GM18868 (cell line): ENCODE measurements around the gene SGSM2.

Source experiments
- ATAC-seq: cut with Tn5 transposase; IDR thresholded peaks from one replicate; pipeline ENCODE4 v1.9.1; 2021; ENCODE audit warnings: mild to moderate bottlenecking, moderate library complexity; ENCODE audit not compliant: unreplicated experiment

SGSM2 gene

DNA sequence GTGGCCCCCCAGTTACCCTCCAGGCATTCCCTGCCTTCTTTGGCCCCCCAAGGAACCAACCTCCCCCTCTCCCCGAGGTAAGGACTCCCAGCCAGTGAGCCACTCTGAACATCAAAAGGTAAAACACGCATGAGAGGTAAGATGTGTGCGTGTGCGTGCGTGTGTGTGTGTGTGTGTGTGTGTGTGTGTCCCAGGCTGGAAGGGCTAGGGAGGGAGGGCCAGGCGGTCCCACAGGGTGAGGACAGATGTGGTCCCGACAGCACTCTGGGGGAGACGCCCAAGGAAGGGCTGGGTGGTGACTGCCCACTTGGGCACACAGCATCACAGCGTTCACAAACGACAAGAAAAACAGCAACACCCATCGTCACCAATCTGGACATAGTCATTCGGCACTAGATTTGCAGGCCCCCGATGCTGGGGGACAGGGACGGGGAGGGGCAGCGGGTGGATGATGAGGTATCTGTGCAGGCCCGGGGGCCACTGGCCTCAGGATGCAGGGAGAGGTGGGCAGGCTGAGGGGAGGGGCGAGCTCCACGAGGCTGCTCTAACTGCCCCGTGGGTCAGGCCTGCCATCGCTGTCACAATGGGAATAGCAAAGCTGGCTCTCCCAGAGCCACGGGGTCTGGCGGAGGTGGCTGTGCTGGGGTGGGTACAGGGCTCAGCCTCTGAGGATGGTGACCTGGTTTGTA is 47.3 kb downstream of the SGSM2 start:
- ATAC-seq, result no peak

- no peak for ATAC-seq
Measured at GRCh38 chr17:2385240-2386210, 48.2 kb downstream of the SGSM2 start.

DNA sequence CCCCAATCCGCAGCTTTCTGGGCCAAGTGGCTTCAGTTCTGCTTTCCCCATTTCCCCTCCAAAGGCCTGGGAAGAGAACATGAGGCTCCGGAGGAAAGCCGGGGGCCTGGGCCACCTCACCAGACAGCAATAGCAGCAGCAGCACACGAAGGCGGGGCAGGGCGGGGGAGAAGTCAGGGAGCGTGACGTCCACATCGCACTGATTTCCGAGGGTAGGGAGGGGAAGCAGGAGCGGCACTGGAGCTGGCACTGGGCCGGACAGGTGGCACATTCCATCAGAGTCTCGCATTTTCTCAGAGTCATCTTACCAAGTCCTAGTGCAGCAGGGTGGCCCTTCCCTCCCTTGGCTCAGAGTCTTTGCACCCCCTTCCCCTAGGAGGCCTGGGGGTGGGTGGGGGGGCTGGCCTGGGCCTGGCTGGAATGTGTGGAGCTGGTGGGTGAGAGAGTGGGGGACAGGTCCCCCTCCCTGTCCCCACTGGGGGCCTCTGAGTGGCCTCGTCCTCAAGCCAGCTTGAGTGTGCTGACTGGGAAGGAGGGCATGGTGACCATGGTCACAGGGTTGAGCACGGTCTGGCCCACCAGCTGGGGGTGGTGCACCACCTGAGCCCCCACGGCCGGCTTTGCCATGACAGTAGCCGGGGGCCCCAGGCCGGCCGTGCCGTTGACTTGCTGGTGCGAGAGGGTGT is 49.2 kb downstream of the SGSM2 start:
- no peak for ATAC-seq

- ATAC-seq, result no peak
Measured at GRCh38 chr17:2387086-2388019, 50.1 kb downstream of the SGSM2 start.

DNA sequence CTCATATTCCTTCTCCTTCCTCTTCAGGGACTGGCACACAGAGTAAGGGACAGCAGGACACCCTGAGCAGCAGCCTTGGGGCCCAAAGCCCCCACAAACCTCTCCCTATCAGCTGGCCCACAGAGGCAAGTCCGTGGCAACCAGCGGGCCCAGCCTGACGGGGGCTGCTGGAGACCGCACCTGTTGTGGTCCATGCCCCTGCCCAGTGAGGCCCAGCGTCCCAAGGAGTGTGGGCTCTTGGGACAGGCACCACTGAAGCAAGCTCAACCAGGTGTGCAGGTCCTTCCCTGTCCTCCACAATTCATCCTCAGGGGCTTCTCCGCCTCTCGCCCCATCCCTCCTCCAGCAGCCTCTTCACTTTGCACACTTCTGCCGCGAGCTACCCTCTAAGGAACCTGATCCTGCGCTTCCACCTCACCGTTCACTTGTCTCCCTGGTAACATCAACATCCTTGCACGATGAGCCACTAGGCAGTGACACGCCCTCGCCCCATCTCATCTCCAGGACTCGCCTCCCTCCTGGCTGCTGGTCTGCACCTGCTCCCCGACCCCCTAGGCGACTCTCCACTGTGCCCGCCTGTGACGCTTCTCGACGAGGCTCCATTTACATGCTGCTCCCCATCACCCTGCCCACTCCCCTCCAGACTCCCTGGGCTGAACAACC is 50.9 kb downstream of the SGSM2 start:
- ATAC-seq, result no peak

GRCh38 chr17:2388683-2389055 is 51.4 kb downstream of the SGSM2 start:
- no peak for ATAC-seq

DNA sequence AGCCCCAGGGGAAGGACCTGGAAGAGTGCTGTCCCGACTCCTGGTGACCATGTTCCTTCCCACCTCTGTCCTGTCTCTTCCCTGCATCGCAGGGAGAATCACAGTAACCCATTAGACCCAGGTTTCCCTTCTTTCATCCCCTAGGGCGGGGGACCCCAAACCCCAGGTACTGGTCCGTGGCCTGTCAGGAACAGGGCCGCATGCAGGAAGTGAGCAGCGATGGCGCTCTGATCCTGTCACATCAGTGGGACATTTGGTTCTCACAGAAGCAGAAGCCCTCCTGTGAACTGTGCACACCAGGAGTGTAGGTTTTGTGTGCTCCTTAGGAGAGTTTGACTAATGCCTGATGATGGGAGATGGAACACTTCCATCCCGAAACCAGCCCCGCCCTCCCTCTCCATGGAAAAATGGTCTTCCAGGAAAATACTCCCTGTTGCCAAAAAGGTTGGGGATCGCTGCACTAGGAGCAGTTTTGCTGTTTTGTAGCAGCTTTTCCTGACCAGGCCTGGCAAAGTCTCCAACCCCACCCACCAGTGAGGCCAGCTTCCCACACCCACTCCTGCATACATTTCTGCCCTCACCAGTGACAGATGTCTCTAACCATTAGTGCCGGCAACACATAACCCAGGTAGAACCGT is 53.0 kb downstream of the SGSM2 start:
- no peak for ATAC-seq

DNA sequence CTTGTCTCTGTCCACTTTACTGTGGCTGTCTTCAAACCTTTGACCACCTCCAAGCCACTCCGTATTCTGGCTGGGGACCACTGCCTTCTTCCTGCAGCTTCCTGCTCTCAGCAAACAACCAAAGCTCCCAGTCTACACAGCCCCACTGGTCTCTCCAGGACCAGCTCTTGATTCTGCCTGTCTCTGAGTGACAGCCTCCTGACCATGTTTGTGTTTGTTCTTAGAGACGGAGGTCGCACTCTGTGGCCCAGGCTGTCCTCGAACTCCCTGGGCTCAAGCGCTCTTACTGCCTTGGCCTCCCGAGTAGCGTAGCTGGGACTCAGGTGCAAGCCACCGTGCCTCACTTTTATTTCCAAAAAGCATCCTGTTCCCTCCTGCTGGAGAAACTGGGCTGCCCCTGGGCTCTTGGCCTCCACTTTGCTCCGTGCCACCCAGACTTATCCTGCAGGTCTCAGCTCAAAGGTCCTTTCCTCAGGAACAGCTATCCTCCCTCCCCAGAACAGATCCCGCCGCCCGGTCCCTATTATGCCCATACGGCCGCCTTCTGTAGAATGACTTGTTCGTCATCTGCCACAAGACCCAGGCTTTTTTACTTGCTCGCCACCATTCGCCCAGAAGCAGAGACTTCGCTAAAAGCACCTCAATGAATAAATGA is 54.4 kb downstream of the SGSM2 start:
- no peak for ATAC-seq

DNA sequence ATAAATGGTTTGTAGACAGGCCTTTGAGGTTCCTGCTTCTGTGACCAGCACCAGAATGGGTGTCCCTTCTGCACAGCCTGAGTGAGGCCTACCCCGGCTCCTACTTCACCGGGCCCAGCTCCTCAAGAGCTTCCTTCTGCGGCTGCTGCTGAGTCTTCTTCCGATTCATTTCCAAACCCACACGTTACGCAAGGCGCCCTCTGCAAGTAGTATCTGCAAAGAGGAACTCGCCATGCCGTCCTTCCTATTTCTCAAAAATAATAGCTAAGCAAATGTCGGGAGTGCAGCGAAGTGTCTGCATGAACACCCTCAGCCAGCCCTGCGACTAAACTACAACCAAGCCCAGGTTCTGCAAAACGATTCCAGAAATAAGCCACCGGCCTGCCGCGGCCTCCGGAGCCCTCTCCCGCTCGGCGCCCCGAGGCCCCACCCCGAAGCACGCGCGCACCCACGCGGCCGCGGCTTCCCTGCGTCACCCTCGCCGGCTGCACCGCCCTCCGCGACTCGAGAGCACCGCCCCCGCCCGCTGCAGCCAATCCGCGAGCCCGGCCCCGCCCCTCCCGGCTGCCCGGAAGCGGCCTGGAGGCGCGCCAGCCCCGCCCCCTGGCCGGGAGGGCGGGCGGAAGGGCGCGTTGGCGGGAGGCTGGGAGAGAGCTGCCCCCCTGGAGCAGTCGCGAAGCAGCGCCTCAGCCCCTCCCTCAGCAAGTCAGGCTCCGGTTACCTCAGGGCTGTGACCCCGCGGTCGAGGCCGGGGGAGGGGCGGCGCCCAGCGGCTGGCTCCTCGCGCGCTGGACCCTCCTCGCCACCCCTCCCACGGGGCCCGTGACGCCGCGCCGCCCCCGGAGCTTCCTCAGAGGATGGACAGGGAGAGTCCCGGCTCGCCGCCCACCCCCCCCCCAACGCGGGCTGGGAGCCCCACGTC is 55.2 kb downstream of the SGSM2 start:
- peak; percentile 57 for ATAC-seq

- ATAC-seq, result peak; percentile 39
Measured at GRCh38 chr17:2393174-2393953, 56.1 kb downstream of the SGSM2 start.

- no peak for ATAC-seq
Measured at GRCh38 chr17:2393954-2394749, 56.9 kb downstream of the SGSM2 start.

DNA sequence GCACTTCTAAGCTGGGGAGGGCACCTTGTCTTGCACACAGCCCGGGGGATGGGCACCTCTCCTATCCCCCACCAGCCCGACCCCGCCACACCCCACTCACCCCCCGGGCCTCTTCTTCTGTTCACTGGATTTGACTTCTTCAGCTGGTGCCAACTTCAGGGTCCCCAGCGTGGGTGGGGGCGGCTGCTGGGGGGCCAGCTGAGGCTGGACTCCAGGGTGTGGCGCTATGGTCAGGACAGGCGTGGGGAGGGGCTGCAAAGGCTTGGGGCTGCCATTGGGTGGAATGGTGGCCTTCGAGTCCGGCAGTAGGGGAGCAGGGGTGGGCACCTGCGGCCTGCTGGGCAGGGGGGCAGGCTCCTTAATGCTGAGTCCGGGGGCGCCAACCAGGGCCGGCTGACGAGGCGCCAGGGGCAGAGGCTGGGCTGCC is 57.5 kb downstream of the SGSM2 start:
- ATAC-seq, result no peak

GRCh38 chr17:2395258-2396181 is 58.2 kb downstream of the SGSM2 start:
- ATAC-seq, result no peak

DNA sequence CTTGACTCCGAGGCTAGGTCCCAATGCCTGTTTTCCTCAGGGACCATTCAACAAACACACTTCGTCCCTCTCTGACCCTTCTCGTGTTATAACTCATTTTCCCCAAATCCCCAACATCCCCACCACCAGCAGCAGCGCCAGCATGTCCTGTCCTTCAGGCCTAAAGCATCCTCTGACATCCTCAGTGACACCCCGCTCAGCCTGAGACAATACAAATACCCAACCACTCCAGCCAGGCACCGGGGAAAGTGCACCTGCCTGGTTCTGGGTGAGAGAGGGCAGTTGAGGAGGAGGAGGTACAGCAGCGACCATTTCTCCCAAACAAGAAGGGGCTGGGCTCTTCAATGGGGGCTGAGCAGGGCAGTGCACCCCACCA is 58.9 kb downstream of the SGSM2 start:
- no peak for ATAC-seq

DNA sequence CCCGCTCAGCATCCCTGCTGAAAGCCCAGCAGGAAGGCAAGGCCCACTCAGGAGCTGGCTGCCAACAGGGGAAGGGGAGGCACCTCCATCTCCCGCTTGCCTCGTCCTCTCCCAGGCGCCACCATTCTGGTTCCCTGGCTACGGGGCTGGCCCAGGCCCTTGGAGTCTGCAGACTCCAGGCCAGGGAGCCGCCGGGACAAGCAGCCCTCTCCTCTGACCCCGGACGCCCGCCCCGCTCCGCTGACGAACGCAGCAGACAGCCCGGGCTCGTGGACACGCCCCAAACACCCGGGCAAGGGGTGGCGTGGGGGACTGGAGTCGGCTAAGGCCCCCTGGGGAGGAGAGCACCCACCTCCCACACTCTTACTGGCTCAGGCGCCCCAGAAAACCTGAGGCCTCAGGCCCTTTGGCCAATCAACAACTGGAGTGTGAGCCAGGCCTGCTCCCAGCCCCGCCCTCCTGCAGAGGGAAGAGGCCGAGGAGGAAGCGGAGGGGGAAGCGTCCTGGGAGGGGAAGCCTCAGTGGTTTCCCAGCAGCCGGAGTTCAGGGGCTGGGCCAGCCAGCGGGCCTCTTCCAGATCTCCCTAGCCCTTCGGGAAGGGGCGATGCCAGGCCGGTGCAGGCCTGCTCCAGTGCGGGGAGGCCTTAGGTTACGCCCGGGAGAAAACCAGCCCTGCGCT is 59.4 kb downstream of the SGSM2 start:
- ATAC-seq, result no peak
